Panc1 (cell line): ENCODE measurements around the gene SLCO1B3. TPM values are rescaled to one million over a fixed set of nuclear protein-coding genes. Genes with fewer than 3 reads are reported as not detected.
"Not testable (repeated sequence)": the region's sequence is repeated elsewhere in the genome, so short reads cannot be mapped to it uniquely, and the experiment has no call there.

Source experiments
- ATAC-seq: fragments of 200-7000 bp; cut with Tn5 transposase; 2 replicates; pipeline ENCODE4 v1.9.1; 2020; ENCODE audit warnings: mild to moderate bottlenecking, moderate library complexity
- BruUV-seq: library from RNA; stranded (reverse); fragments of 400-500 nt; replicated peaks from 2 replicates; lab custom pipeline; 2021; lab: Mats Ljungman, UMichigan
- CTCF ChIA-PET: fragments of 300-600 bp; sonication (Branson Sonifier 250); formaldehyde crosslinking; loops from one replicate; lab custom pipeline; 2022; ENCODE audit warnings: antibody characterized with exemption; lab: Charles Lee
- POLR2A ChIA-PET: fragments of 300-600 bp; sonication (Branson Sonifier 250); formaldehyde crosslinking; loops from one replicate; lab custom pipeline; 2022; ENCODE audit warnings: antibody characterized with exemption; lab: Charles Lee
- DNase-seq: peaks from one replicate; pipeline ENCODE4 v3.0.0-alpha.2; 2010; ENCODE audit warnings: low read depth, low spot score
- H3K27ac ChIP-seq: 2 replicates; pipeline ENCODE4 v1.5.1; 2011; ENCODE audit warnings: mild to moderate bottlenecking, low read length, inconsistent platforms
- H3K27me3 ChIP-seq: fragments of 200-500 bp; sonication (Bioruptor generic); 2 replicates; pipeline ENCODE4 v1.6.0; 2014; ENCODE audit warnings: low read length, inconsistent platforms; ENCODE audit not compliant: control insufficient read depth, insufficient read depth
- H3K36me3 ChIP-seq: fragments of 200-500 bp; sonication (Bioruptor generic); 2 replicates; pipeline ENCODE4 v1.5.1; 2014; ENCODE audit warnings: inconsistent platforms, mild to moderate bottlenecking, low read length, moderate library complexity; ENCODE audit not compliant: control insufficient read depth, insufficient read depth
- H3K4me1 ChIP-seq: 2 replicates; pipeline ENCODE4 v1.5.1; 2011; ENCODE audit warnings: inconsistent platforms, mild to moderate bottlenecking, low read length, moderate library complexity; ENCODE audit not compliant: control insufficient read depth, insufficient read depth
- H3K4me3 ChIP-seq, 2 experiments: 2 replicates each; pipeline ENCODE4 v1.5.1; 2011 to 2012; ENCODE audit warnings: low read depth in 2 of 2, low read length in 2 of 2, mild to moderate bottlenecking in 2 of 2, inconsistent platforms in 1 of 2, moderate library complexity in 1 of 2
- H3K9me3 ChIP-seq: fragments of 200-500 bp; sonication (Bioruptor generic); 2 replicates; pipeline ENCODE4 v1.5.1; 2014; ENCODE audit warnings: low read depth, mild to moderate bottlenecking, inconsistent platforms, low read length, moderate library complexity; ENCODE audit not compliant: control insufficient read depth, insufficient read depth
- CTCF ChIP-seq: fragments of 450-650 bp; IDR thresholded peaks from 2 replicates; pipeline ENCODE4 v1.5.1; 2017; ENCODE audit warnings: mild to moderate bottlenecking
- POLR2AphosphoS5 ChIP-seq: IDR thresholded peaks from 2 replicates; pipeline ENCODE4 v1.6.1; 2012; ENCODE audit warnings: mild to moderate bottlenecking, low read depth, low read length, moderate library complexity
- REST ChIP-seq, 2 experiments: IDR thresholded peaks; 2 replicates each; pipeline ENCODE4 v1.6.1; 2011 to 2012; ENCODE audit warnings: low read depth in 2 of 2, control low read depth in 1 of 2, low read length in 1 of 2, mild to moderate bottlenecking in 1 of 2, moderate library complexity in 1 of 2; ENCODE audit not compliant: insufficient read depth in 1 of 2
- SIN3A ChIP-seq: IDR thresholded peaks from 2 replicates; pipeline ENCODE4 v1.6.1; 2012; ENCODE audit warnings: low read depth, mild to moderate bottlenecking, low read length, moderate library complexity, borderline replicate concordance; ENCODE audit not compliant: insufficient read depth
- TCF7L2 ChIP-seq: IDR thresholded peaks from 2 replicates; pipeline ENCODE4 v1.6.1; 2011; ENCODE audit warnings: mild to moderate bottlenecking, low read depth, low read length, inconsistent platforms
- in situ Hi-C: cut with HindIII; loops from 2 replicates; pipeline ENCODE4 v1.10.0; 2016; ENCODE audit warnings: low sequenced_read_pairs, low pct_unique_long_range_greater_than_20kb
- intact Hi-C: fragments of 100-400 bp; cut with micrococcal nuclease; formaldehyde crosslinking; loops from one replicate; pipeline ENCODE4 v1.10.0; 2022; ENCODE audit not compliant: unreplicated experiment
- total RNA-seq: library from RNA; stranded (reverse); gene quantifications from one replicate; pipeline ENCODE4 v1.2.1, GENCODE V29; 2021; ENCODE audit not compliant: unreplicated experiment

SLCO1B3 gene
- total RNA-seq, 1 experiment from 2014 or later: 0.85 TPM

- no peaks in the 10 kb centered on the region for H3K9me3 ChIP-seq
- no peak for TF ChIP-seq REST (IDR thresholded peaks at IDR 0.05; ENCODE audit: insufficient read depth in 1 of 2, low read depth in 2 of 2, low read length in 1 of 2)
- intact Hi-C loops: no loop called here
- CTCF ChIA-PET: no interaction called here
- H3K27me3 ChIP-seq: no peaks in the 10 kb centered on the region
- H3K36me3 ChIP-seq: no peaks in the 10 kb centered on the region
- DNase-seq (no peak), ATAC-seq (no peak)
- POLR2A ChIA-PET: no interaction called here
- in situ Hi-C loops: no loop called here
- no peak overlapping the region for H3K27ac ChIP-seq
- no peak overlapping the region for H3K4me3 ChIP-seq
- no peaks in the 10 kb centered on the region for H3K4me1 ChIP-seq
- no TSS peak for BruUV-seq
These were observed 31.5 kb upstream of the SLCO1B3 start for GRCh38 chr12:20778969-20779368.

- ATAC-seq, BruUV-seq, DNase-seq, H3K27me3 ChIP-seq, in situ Hi-C loops, H3K27ac ChIP-seq, CTCF ChIA-PET, H3K36me3 ChIP-seq, intact Hi-C loops, H3K4me1 ChIP-seq, POLR2A ChIA-PET, H3K9me3 ChIP-seq, H3K4me3 ChIP-seq: not testable (repeated sequence)
These were observed 30.5 kb upstream of the SLCO1B3 start for GRCh38 chr12:20779971-20780370.

GRCh38 chr12:20783796-20784357, 26.6 kb upstream of the SLCO1B3 start:
- CTCF ChIA-PET, DNase-seq, H3K27ac ChIP-seq, intact Hi-C loops, POLR2A ChIA-PET, H3K4me1 ChIP-seq, ATAC-seq, H3K9me3 ChIP-seq, in situ Hi-C loops, H3K27me3 ChIP-seq, H3K36me3 ChIP-seq, BruUV-seq, H3K4me3 ChIP-seq: not testable (repeated sequence)

GRCh38 chr12:20792971-20793370, 17.5 kb upstream of the SLCO1B3 start:
- Histone ChIP-seq H3K36me3 (no peaks in the 10 kb centered on the region), H3K27me3 (no peaks in the 10 kb centered on the region), H3K27ac (no peak overlapping the region), H3K4me3 (no peak overlapping the region), H3K4me1 (no peaks in the 10 kb centered on the region), H3K9me3 (no peaks in the 10 kb centered on the region)
- no TSS peak for BruUV-seq
- DNase-seq (no peak), ATAC-seq (no peak)
- TF ChIP-seq SIN3A (no peak), TCF7L2 (no peak), CTCF (no peak), REST (IDR thresholded peaks at IDR 0.05; ENCODE audit: insufficient read depth in 1 of 2, low read depth in 2 of 2, low read length in 1 of 2) (no peak), POLR2AphosphoS5 (no peak)
- ChIA-PET POLR2A (no interaction called here), CTCF (no interaction called here)
- intact Hi-C loops: no loop called here
- in situ Hi-C loops: no loop called here
